Measurements from ENCODE around the gene DCUN1D3. TPM values are rescaled to one million over a fixed set of nuclear protein-coding genes. Genes with fewer than 3 reads are reported as not detected.

The DCUN1D3 gene
- total RNA-seq, 1 donor from 2014 or later: 4.1 TPM

DNA sequence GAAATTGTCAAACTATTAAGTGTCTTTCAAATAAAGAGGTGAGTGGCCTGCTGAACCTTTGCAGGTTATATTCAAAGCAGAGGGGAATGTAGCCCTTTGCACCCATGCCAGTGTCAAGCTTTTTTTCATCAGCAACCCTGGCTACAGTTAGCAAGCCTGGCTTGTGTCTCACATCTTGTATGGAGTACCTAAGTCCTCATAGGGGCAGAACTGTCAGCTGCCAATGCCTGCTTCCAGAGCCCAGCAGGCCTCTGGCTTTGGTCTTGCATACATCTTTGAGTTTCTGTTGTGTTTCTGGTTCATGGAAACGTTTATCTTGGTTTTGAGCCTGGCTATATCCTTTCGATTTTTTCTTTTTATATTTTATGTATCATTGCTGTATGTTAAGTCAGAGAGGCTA is 67.1 kb downstream of the DCUN1D3 start:
- ATAC-seq (ENCODE audit: low read depth): no peak
- intact Hi-C loops (cut with micrococcal nuclease): no loop called here

DNA sequence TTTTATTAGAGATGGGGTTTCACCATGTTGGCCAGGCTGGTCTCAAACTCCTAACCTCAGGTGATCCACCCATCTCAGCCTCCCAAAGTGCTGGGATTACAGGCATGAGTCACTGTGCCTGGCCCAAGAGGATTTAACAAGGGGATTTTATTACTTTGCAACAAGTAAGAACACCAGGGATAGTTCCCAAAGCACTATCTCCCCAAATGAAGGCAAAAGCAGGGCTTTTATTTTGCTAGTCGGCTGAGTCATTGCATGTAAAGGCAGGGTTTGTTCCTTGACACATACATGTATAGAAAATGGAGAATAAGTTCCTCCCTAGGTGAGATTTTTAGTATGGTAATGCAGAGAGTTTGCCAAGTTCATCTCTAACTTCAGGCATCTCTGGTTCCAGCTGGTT is 69.8 kb downstream of the DCUN1D3 start:
- TF ChIP-seq, protein P1, sequence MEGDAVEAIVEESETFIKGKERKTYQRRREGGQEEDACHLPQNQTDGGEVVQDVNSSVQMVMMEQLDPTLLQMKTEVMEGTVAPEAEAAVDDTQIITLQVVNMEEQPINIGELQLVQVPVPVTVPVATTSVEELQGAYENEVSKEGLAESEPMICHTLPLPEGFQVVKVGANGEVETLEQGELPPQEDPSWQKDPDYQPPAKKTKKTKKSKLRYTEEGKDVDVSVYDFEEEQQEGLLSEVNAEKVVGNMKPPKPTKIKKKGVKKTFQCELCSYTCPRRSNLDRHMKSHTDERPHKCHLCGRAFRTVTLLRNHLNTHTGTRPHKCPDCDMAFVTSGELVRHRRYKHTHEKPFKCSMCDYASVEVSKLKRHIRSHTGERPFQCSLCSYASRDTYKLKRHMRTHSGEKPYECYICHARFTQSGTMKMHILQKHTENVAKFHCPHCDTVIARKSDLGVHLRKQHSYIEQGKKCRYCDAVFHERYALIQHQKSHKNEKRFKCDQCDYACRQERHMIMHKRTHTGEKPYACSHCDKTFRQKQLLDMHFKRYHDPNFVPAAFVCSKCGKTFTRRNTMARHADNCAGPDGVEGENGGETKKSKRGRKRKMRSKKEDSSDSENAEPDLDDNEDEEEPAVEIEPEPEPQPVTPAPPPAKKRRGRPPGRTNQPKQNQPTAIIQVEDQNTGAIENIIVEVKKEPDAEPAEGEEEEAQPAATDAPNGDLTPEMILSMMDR (IDR thresholded peaks at IDR 0.05): no peak
- DNase-seq (no peak), ATAC-seq (ENCODE audit: low read depth) (no peak)
- ChIA-PET CTCF (no interaction called here), POLR2A (no interaction called here)
- no peaks in the 10 kb centered on the region for H3K27me3 Mint-ChIP-seq
- intact Hi-C loops (cut with micrococcal nuclease): no loop called here
- H3K27ac Mint-ChIP-seq: no peak overlapping the region
- H3K36me3 Mint-ChIP-seq (ENCODE audit: low read depth): no peaks in the 10 kb centered on the region
- no peaks in the 10 kb centered on the region for H3K4me1 Mint-ChIP-seq
- peaks cover 2% of the 10 kb centered on the region for H3K9me3 Mint-ChIP-seq
- no peak overlapping the region for H3K4me3 Mint-ChIP-seq

More for the DNA sequence above, 67.1 kb downstream of the DCUN1D3 start:
- Mint-ChIP-seq H3K27me3 (no peaks in the 10 kb centered on the region), H3K27ac (no peak overlapping the region), H3K4me1 (peaks cover 2% of the 10 kb centered on the region), H3K36me3 (ENCODE audit: low read depth) (no peaks in the 10 kb centered on the region), H3K4me3 (no peak overlapping the region), H3K9me3 (peaks cover 14% of the 10 kb centered on the region)
- TF ChIP-seq, protein P1 (IDR thresholded peaks at IDR 0.05): no peak
- no peak for DNase-seq
- ChIA-PET CTCF (interaction anchor here (1.6 kb wide), 1 partner anchor 251 kb away, joined by 3 read pairs; no protein-coding TSS in a partner anchor), POLR2A (no interaction called here)

DNA sequence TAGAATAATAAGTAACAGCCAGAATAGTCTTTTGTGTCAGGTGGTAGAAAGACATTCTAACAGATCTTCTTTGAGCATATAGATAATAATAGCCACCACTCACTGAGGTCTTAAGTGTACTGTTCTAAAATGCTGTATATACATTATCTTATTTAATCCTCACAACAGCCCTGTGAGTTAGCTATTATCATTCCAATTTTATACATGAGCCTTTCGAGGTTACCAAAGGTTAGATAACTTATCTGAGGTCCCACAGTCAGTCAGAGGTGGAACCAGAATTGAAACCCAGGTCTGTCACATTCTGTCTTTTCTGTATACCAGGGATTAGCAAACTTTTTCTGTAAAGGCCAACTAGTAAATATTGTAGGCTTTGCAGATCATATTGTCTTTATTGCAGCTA is 70.6 kb downstream of the DCUN1D3 start:
- TF ChIP-seq, protein P1 (IDR thresholded peaks at IDR 0.05): no peak
- ChIA-PET CTCF (no interaction called here), POLR2A (no interaction called here)
- intact Hi-C loops (cut with micrococcal nuclease): no loop called here
- H3K4me1 Mint-ChIP-seq: no peaks in the 10 kb centered on the region
- peaks cover 2% of the 10 kb centered on the region for H3K9me3 Mint-ChIP-seq
- H3K27ac Mint-ChIP-seq: no peak overlapping the region
- H3K27me3 Mint-ChIP-seq: no peaks in the 10 kb centered on the region
- no peaks in the 10 kb centered on the region for H3K36me3 Mint-ChIP-seq (ENCODE audit: low read depth)
- no peak overlapping the region for H3K4me3 Mint-ChIP-seq
- ATAC-seq (ENCODE audit: low read depth) (no peak), DNase-seq (no peak)

DNA sequence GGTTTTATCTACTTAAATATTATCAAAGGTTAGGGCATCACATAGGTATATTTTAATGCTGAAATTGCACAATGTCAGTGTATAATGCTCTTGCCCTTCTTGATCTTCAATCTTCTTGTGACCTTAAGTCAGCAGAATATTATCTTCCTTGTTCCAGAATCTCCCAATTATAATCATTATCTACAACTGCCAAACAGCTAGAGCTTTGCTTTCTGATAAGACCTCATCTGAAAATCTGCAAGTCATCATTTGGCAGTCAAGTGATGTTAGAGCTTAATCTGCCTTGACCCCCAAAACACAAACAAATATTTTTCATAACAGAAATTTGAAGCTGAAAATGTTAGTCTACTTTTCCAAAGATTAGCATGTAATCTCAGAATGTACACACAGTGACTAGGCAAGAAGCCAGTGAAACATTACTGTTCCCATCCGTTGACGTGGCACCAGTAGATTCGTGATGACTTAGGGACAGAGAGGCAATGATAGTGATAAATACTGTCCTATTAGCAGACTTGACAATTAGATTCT is 74.1 kb downstream of the DCUN1D3 start:
- ChIA-PET POLR2A (no interaction called here), CTCF (no interaction called here)
- peaks cover 7% of the 10 kb centered on the region for H3K4me1 Mint-ChIP-seq
- no peak overlapping the region for H3K27ac Mint-ChIP-seq
- intact Hi-C loops (cut with micrococcal nuclease): no loop called here
- H3K36me3 Mint-ChIP-seq (ENCODE audit: low read depth): no peaks in the 10 kb centered on the region
- no peak overlapping the region for H3K4me3 Mint-ChIP-seq
- H3K27me3 Mint-ChIP-seq: no peaks in the 10 kb centered on the region
- no peak for ATAC-seq (ENCODE audit: low read depth)
- H3K9me3 Mint-ChIP-seq: no peaks in the 10 kb centered on the region
- TF ChIP-seq, protein P1 (IDR thresholded peaks at IDR 0.05): no peak
- DNase-seq: no peak

DNA sequence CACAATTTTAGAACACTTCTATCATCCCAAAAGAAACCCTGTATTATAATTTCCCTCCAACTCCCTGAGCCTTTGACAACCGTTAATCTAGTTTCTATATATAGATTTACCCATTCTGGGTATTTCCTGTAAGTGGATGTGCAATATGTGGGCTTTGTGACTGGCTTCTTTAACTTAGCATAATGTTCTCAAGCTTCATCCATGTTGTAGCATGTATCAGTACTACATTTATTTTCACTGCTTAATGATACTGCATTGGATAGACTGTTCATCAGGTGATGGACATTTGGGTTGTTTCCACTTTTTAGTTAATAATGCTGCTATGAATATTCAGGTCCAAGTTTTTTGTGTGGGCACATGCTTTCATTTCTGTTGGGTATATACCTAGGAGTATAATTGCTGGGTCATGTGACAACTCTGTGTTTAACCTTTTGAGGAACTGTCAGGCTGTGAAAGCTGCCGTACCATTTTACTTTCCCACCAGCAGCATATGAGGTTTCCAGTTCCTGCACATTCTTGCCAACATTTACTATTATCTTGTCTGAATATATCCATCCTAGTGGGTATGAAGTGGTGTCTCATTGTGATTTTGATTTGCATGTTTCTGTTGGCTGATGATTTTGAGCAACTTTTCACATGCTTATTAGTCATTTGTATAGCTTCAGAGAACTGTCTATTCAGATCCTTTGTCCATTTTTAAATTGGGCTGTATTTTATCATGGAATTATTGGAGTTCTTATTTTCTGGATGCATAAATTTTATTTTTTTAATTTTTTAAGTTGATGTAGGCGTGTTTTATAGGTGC is 77.4 kb downstream of the DCUN1D3 start:
- intact Hi-C loops (cut with micrococcal nuclease): no loop called here
- DNase-seq (no peak), ATAC-seq (ENCODE audit: low read depth) (no peak)
- ChIA-PET CTCF (no interaction called here), POLR2A (no interaction called here)
- H3K36me3 Mint-ChIP-seq (ENCODE audit: low read depth): no peaks in the 10 kb centered on the region
- H3K4me3 Mint-ChIP-seq: no peak overlapping the region
- TF ChIP-seq, protein P1 (IDR thresholded peaks at IDR 0.05): no peak
- no peaks in the 10 kb centered on the region for H3K27me3 Mint-ChIP-seq
- no peak overlapping the region for H3K27ac Mint-ChIP-seq
- peaks cover 7% of the 10 kb centered on the region for H3K4me1 Mint-ChIP-seq
- H3K9me3 Mint-ChIP-seq: no peaks in the 10 kb centered on the region

Data from activated B cell treated with CpG ODN at 0.5 μM for 24 hours (primary cell).